SHP77 (cell line): Measurements from ENCODE around the gene PITPNC1.
"Not testable (repeated sequence)": the region's sequence is repeated elsewhere in the genome, so short reads cannot be mapped to it uniquely, and the experiment has no call there.

Source experiments
- DNase-seq, 2 experiments: peaks; one replicate each; lab custom pipeline; 2025; lab: John Stamatoyannopoulos, UW

The PITPNC1 gene

DNA sequence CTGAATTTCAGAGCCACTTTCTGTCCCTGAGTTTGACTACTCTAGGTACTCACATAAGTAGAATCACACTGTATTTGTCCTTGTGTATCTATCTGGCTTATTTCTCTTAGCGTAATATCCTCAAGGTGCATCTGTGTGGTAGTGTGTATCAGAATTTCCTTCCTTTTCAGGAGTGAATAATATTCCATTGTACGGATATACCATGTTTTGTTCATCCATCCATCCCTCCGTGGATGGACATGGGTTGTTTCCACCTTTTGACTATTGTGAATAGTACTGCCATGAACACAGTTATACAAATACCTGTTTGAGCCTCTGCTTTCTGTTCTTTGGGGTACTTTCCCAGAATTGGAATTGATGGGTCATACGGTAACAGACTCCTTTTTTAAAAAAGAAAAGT is 111.7 kb downstream of the PITPNC1 start:
- no peak for DNase-seq

DNA sequence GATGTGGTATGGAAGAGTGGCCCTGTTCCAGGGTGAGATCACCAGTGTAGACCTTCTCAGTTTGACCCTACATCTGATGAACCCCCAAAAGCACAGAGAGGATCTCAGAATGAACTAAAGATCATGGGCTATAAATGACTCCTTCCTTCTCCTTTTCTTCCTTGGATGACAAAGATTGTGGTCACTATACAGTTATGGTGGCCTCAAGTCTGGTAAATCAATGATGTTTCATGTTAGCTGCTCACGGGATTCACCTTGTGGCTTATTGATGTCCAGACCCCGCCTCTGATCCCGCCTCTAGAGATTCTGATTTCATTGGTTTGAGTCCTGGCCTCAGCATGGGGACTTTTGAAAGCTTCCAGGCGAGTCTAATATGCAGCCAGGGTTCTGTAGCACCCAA is 112.2 kb downstream of the PITPNC1 start:
- DNase-seq = no peak

DNA sequence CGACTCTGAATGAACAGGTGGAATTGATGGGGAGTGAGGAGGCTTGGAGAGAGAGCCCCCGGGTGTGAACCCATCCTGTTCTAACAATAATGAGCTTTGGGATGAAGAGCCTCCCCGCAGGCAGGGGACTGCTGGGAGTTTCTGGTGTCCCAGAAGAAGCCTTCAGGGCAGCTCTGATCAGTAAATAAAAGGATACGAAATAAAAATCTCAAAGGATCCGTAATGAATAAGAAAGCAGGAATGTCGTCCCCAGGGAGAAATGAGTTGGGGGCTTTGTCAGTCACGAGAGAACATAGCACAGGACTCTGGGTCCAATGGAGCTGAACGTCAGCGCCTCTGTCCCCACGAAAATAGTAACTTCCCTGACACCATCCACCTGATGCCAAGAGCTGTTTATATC is 113.4 kb downstream of the PITPNC1 start:
- DNase-seq = no peak

DNA sequence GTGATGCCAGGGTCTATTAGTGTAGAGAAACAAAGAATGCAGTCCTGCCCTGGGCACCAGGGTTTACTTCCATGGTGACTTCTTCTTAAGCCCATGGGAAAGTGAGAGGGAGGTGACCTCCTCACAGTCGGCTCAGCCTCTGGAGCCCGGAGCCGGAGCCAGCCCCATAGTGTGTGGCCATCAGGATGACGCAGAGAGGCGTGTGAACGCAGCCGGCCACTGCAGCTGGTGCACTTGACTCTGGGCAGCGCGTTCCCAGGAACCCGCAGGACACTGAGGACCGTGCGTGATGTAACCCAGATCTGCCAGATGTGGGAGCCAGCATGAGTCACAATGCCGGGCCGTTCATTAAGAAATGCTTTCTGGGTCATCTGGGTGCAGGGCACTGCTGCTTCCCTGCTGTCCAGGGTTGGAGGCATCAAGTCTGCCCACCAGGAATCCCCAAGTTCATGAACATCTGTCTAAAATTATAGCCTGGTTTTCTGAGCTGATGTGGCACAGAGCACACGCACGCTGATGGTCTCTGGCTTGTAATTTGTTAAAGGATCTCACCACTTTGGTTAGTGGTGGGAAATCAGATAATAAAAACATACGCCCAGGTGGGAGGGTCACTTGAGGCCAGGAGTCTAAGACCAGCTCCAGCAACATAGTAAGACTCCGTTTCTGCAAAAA is 114.1 kb downstream of the PITPNC1 start:
- DNase-seq = peak; percentile 90 to 91

DNA sequence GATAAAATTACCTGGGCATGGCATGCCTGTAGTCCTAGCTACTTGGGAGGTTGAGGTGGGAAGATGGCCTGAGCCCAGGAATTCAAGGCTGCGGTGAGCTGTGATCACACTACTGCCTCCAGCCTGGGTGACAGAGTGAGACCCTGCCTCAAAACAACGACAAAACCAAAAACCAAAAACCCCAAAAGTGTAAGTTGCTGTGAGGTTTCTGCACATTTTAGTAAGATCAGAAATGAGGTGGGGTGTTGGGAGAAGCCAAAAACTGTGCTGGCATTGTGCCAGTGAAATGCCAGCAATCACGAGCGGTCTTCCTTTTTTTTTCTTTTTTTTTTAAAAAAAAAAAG is 114.6 kb downstream of the PITPNC1 start:
- DNase-seq = no peak

DNA sequence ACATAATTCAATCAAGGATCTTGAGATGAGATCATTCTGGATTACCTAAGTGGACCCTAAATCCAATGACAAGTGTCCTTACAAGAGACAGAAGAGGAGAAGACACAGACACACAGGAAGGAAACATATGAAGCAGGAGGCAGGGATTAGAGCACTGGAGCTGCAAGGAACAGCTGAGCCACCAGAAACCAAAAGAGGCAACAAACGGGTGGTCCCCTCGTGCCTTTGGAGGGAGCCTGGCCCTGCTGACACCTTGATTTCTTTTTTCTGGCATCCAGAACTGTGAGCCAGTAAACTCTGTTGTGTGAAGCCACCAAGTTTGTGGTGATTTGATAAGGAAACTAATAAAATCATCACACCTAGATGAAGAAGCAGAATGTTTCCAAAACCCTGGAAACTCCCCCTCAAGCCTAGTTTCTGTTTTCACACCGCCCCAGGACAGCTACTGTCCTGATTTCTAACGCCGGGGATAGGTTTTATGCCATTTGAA is 115.2 kb downstream of the PITPNC1 start:
- no peak for DNase-seq

DNA sequence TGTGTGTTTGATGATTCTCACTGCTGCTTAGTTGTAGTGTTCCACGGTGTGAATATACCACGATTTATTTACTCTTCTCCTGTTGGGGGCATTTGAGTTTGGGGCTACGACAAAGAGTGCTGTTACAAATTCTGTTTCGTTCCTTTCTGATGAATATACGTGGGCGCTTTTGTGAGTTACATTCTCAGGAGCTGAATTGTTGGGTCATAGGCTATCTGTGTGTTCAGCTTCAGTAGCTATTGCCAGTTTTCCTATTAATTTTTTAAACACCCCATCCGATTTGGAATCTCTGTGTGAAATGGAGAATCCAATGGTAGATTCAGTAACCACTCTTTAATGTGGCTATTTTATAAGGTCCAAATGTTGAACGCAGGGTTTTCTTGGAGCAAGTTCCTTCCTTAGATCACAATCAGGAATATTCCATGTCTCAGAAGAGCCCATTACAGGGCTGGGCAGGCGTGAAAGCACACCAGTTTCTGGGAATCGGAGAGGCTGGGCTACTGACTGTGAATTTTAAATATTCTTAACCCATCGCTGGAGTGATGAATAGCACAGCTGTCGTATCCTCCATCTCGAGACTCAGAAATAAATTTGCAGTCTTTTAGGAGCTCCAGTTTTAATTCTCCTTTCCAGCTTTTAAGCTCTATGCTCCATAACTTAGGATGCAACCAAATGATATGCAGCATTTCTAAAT is 115.9 kb downstream of the PITPNC1 start:
- no peak for DNase-seq

DNA sequence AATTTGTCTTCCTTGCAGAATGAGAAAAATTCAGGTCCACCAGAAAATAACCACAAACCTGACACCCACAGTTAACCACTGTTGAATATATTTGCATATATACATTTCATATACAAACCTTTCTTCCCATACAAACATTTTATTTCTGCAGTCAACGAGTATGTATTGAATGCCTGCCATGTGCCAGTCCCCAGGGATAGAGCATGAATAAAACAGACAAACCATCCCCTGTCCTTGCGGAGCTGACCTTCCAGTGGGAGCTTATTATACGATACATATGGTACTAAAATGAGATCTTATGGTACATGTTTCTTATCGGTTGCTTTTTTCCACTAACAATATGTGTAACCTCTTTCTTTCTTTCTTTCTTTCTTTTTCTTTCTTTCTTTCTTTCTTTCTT is 116.7 kb downstream of the PITPNC1 start:
- DNase-seq = no peak

DNA sequence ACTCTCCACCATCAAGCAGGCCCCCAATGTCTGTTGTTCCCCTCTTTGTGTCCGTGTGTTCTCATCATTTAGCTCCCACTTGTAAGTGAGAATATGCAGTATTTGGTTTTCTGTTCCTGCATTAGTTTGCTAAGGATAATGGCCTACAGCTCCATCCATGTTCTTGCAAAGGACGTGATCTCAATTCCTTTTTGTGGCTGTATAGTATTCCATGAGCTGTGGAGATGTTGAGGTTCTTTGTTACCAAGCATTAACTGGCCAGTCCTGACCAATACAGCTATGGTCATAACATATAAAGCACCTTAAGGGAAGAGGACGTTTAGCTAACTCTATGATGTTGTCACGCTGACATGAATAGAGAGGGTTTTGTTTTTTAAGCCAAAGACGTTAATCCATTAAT is 118.5 kb downstream of the PITPNC1 start:
- not testable (repeated sequence) for DNase-seq

DNA sequence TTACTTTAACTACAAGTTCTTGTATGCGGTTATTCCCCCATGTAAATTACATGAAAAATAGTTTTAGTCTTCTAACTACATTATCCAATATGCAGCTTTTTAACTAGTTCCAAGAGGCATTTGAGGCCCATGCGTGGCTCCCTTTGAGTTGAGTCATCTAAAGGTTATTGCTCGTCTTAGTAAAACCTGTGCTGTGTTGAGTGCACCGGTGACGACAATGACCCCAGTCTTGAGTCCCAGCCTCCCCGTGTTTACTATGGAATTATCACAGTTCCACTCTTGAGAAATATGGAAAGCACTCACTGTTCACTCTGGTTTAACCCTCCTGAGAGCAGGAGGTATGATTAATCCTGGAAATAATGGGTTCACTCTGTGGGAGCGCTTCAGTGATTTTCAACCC is 119.2 kb downstream of the PITPNC1 start:
- DNase-seq = no peak

DNA sequence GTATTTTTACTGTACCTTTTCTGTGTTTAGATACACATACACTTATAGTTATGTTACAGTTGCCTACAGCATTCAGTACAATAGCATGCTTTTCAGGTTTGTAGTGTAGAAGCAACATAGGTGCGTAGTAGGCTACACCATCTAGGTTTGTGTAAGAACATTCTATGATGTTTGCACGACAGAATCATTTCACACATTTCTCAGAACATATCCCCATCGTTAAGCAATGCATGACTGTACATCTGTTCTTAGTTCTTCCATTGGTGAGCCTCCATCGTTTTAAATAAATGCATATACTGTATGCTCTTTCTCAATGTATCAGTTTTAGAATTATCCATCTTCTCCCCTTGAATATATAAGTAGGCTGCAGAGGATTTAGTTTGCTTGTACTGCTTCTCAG is 122.6 kb downstream of the PITPNC1 start:
- no peak for DNase-seq

DNA sequence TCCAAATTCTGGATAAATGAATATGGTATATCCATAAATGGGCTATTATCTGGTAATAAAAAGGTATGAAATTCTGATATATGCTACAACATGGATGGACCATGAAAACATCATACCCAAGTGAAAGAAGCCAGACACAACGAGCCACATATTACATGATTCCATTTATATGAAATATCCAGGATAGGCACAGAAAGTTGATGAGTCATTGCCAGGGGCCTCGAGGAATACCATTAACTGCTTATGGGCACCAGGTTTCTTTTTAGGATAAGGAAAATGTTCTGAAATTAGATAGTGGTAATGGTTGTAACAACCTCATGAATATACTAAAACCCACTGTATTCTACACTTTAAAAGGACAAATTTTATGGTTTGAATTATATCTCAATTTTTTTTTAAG is 123.2 kb downstream of the PITPNC1 start:
- no peak for DNase-seq

DNA sequence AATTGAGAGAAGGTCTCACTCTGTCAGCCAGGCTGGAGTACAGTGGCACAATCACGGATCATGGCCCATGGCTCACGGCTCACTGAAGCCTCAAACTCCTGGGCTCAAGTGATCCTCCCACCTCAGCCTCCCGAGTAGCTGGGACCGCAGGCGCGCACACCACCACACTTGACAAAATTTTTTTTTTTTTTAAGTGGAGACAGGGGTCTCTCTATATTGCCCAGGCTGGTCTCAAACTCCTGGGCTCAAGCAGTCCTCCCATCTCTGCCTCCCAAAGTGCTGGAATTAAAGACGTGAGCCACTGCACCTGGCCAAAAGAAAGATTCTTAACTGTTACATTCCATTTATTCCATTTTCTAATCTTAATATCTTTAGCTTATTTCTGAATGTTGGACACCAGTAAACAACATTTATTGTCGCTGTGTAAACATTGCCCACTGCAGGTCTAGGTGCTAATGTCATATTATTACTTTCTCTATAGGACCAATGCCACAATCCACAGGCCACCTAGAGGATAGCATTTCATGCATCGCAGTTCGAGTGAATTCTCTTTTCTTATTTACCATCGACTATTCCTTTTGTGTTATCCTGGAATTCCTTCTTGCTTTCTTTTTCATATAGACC is 123.7 kb downstream of the PITPNC1 start:
- DNase-seq = no peak

DNA sequence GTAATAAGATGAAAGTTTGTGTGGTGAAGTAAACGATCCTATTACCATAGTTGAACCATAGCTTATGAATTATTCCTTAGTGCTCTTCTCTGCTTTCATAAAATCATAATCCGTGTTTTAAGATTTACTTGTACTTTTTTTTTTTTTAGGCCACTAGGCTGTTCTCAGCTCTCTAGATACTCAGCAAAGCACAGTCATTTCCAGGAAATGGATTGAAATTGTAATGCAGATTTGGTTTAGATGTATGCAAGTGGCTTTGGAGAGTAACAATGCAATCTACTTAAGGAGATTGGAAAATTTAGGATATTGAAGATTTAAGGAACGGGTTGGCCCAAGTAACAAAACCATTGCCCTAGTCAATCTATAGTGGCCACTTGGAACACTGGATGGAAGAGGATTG is 125.1 kb downstream of the PITPNC1 start:
- DNase-seq = no peak

DNA sequence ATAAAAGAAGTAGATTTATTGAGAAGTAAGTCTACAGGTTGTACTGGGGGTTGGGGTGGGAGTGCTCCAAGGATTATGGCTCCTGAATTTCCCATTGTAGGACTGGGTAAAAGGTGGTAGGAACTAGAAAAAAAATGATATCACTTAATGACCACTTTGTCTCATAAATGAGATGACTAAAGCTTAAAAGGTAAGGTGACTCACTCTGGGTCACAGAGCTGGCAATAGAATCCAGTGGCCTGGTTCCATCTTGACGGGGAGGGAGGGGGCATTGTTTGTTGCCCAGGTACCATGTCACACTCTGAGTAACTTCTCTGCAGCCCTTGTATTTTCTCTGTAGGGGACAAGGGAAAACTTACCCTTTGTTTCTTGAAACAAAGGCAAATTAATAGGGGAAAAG is 126.1 kb downstream of the PITPNC1 start:
- DNase-seq = no peak

DNA sequence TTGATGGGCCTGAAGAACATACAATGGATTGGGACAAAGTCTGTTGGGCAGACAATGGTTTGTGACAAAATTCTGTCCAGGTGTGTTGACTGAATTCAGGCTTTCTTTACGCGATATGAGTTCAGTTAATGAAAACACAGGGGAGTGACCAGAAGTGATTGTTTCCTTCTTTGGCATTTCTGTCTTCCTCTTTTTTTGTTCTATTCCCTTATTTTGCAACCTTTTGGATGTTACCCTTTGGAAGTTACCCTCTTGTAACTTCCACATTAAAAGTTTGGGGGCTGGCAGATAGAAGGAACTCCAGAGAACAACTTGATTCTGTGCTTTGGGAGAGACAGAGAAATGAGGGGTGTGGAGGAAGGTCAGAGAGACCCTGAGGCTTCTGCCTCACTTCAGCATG is 126.7 kb downstream of the PITPNC1 start:
- no peak for DNase-seq

DNA sequence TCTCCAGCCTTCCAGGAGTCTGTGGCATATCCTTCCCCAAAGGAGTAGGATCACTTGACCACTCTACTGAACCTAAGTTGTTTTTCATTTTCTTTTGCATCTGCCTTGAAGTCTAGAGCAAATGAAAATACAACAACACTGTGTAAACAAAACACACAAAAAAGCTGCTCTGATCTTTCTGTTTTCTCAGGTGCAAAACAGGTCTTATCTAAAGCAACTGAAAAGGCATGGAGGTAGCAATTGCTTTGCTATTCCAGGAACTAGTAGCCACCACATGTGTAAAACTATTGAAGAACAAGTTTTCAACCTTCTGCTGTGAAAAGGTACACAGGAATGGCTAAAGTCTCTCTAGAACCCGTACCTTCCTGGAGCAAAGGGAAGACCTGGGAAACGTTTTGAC is 127.1 kb downstream of the PITPNC1 start:
- no peak for DNase-seq

DNA sequence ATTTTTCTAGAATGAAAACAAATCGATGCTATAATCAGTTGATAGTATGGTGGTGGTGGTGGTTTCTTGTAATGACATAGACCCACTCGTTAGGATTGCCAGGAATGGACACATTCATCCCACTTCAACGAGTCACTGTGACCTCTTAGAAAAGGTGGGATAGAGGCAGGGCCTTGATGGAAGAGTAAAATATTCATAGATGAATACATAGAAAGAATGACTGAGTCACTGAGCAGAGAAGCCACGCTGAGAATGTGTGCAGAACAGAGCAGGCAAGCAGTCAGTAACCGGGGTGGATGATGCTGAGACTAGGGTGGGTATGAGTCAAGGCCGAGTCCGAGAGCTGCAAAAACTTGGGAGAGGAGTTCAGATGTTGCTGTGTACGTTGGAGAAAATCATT is 129.9 kb downstream of the PITPNC1 start:
- no peak for DNase-seq

DNA sequence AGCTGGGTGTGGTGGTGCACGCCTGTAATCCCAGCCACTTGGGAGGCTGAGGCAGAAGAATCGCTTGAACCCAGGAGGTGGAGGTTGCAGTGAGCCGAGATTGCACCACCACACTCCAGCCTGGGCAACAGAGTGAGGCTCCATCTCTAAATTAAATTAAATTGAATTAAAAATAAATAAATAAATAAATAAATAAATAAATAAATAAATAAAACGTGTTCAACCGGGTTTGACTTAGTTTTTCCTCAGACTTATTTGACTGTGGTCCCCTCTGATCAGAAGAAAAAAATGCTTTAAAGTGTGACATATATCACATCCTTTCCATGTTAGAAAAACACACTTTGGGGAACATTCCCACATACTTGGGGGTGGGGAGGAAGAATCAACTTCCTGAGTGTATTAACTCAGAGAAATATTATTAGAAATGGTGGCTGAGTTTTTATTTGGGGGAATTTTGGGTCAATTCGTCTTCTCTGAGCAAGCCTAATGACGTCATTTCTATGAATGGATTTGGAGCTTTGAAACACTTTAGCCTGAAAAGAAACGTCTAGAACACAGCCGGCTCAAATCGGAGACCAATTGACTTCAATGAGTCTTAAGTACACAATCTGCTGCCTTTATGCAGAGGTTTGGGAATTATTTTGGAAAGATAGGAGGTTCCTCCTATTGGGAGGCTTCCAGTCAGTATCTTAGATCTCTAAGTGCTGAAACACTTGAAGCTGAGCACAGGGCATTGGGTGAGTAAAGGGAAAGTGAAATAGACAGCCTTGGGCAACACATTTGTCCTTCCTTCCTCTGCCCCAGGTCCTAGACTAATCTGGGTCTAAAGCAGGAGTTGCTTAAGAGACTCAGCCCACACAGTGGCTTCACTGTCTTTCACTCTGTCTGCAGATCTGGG is 132.6 kb downstream of the PITPNC1 start:
- no peak for DNase-seq

DNA sequence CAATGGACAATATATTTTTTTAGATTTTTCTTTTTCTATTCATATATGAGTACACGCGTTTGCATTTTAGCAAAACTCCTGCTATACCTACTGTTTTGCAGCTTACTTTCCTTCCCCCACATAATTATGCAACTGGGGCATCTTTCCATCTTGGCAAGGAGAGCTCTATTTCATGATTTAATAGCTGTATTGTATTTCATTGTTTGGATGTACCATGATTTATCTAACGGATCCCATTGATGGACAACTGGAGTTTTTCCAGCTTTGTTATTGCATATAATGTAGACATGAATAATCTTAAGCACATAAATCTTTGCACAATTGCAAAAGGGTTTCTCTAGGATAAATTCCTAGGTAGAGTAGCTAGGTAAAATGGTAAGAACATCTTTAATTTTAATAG is 133.9 kb downstream of the PITPNC1 start:
- DNase-seq = no peak

DNA sequence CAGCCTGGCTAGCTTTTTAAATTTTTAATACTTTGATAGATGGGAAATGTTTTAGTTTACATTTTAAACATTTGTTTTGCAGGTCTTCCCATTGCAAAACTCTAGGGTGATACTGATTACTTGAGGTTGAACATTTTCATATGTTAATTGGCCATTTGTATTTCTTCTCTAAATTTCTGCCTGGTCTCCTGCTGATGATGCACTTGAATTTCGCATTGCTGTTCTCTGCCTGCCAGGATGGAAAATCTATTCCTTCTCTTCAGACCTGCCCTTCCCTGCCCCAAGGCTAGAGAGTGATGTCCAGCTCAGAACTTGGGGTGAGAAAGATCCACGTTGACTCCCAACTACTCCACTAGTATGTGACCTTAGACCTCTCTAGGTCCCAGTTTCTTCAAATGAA is 134.7 kb downstream of the PITPNC1 start:
- no peak for DNase-seq

DNA sequence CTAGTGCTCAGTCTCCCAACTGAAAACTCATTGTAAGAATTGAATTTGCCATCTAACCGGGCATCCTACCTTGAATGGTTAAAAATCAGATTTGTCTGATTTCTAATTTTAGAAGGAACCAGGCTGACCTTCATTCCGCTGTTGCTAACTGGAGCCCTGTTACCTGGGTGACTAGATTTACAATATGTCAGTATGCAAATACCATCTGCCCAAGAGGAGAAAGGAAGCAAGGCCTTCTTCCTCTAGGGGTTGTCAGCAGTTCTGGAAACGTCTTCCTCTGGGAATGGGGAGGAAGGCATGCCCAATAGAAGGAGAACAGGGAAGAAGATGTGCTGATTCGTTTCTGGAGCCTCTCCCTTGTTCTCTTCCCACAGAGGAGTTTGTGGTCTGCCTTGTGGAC is 137.9 kb downstream of the PITPNC1 start:
- DNase-seq = peak in 1 of 2 experiments; percentile 35
